IPS-18c (cell line): ENCODE measurements around the gene C1GALT1.

ENCODE experiments used
- H3K4me3 ChIP-seq: 2 replicates; pipeline ENCODE4 v1.7.0; 2013; ENCODE audit warnings: low read depth, mild to moderate bottlenecking, low read length, moderate library complexity; ENCODE audit not compliant: insufficient read depth
- H3K9me3 ChIP-seq: one replicate; pipeline ENCODE4 v1.6.1; 2013; ENCODE audit warnings: mild to moderate bottlenecking, low read length, moderate library complexity; ENCODE audit not compliant: control insufficient read depth, insufficient read depth

Gene C1GALT1

GRCh38 chr7:7159063-7159658 lies 23.2 kb upstream of the C1GALT1 start:
- no peak overlapping the region for H3K4me3 ChIP-seq

GRCh38 chr7:7164591-7164990 lies 17.8 kb upstream of the C1GALT1 start:
- no peak overlapping the region for H3K4me3 ChIP-seq

More at GRCh38 chr7:7159063-7159658, 23.2 kb upstream of the C1GALT1 start:
- peaks cover under 1% of the 10 kb centered on the region for H3K9me3 ChIP-seq

GRCh38 chr7:7165372-7165771 lies 17.0 kb upstream of the C1GALT1 start:
- Histone ChIP-seq H3K4me3 (no peak overlapping the region), H3K9me3 (no peaks in the 10 kb centered on the region)

More at GRCh38 chr7:7164591-7164990, 17.8 kb upstream of the C1GALT1 start:
- no peaks in the 10 kb centered on the region for H3K9me3 ChIP-seq

- Histone ChIP-seq H3K9me3 (no peaks in the 10 kb centered on the region), H3K4me3 (no peak overlapping the region)
Measured at GRCh38 chr7:7166318-7166717, 16.0 kb upstream of the C1GALT1 start.

- Histone ChIP-seq H3K4me3 (no peak overlapping the region), H3K9me3 (no peaks in the 10 kb centered on the region)
Measured at GRCh38 chr7:7169296-7169695, 13.0 kb upstream of the C1GALT1 start.

- no peak overlapping the region for H3K4me3 ChIP-seq
- no peaks in the 10 kb centered on the region for H3K9me3 ChIP-seq
Measured at GRCh38 chr7:7173956-7174632, 8.2 kb upstream of the C1GALT1 start.

GRCh38 chr7:7175075-7175695 lies 7.2 kb upstream of the C1GALT1 start:
- no peak overlapping the region for H3K4me3 ChIP-seq
- H3K9me3 ChIP-seq, result no peaks in the 10 kb centered on the region

- Histone ChIP-seq H3K4me3 (no peak overlapping the region), H3K9me3 (no peaks in the 10 kb centered on the region)
Measured at GRCh38 chr7:7176406-7177043, 5.8 kb upstream of the C1GALT1 start.

- H3K4me3 ChIP-seq, result no peak overlapping the region
- no peaks in the 10 kb centered on the region for H3K9me3 ChIP-seq
Measured at GRCh38 chr7:7177044-7177517, 5.3 kb upstream of the C1GALT1 start.

GRCh38 chr7:7178081-7178480 lies 4.3 kb upstream of the C1GALT1 start:
- H3K9me3 ChIP-seq, result no peaks in the 10 kb centered on the region
- no peak overlapping the region for H3K4me3 ChIP-seq

- Histone ChIP-seq H3K9me3 (no peaks in the 10 kb centered on the region), H3K4me3 (no peak overlapping the region)
Measured at GRCh38 chr7:7178906-7179305, 3.4 kb upstream of the C1GALT1 start.

GRCh38 chr7:7180725-7181449 lies 1.5 kb upstream of the C1GALT1 start:
- Histone ChIP-seq H3K4me3 (no peak overlapping the region), H3K9me3 (no peaks in the 10 kb centered on the region)

- no peaks in the 10 kb centered on the region for H3K9me3 ChIP-seq
- H3K4me3 ChIP-seq, result peak overlapping the region; percentile 89
Measured at GRCh38 chr7:7181519-7182155, 707 bp upstream of the C1GALT1 start.

GRCh38 chr7:7183061-7183837 lies 905 bp downstream of the C1GALT1 start:
- H3K9me3 ChIP-seq, result no peaks in the 10 kb centered on the region
- H3K4me3 ChIP-seq, result peak overlapping the region; percentile 89

GRCh38 chr7:7183838-7184463 lies 1.6 kb downstream of the C1GALT1 start:
- H3K4me3 ChIP-seq, result peak overlapping the region; percentile 89
- no peaks in the 10 kb centered on the region for H3K9me3 ChIP-seq
